ENCODE results near the gene GLCE. TPM values are rescaled to one million over a fixed set of nuclear protein-coding genes. Genes with fewer than 3 reads are reported as not detected.

GLCE gene
- total and polyA plus RNA-seq, 2 donors, result 7.3 to 12.8 TPM

GRCh38 chr15:69237718-69238117, 77.3 kb downstream of the GLCE start:
- no peak for DNase-seq (ENCODE audit: low read depth in 6 of 9, low spot score in 9 of 9)
- H3K36me3 ChIP-seq (ENCODE audit: control insufficient read depth in 2 of 2, insufficient read depth in 2 of 2, low read length in 1 of 2), result no peaks in the 10 kb centered on the region
- no peaks in the 10 kb centered on the region for H3K27me3 ChIP-seq (ENCODE audit: control insufficient read depth in 2 of 2, insufficient read depth in 1 of 2, low read length in 1 of 2)
- no peaks in the 10 kb centered on the region for H3K9me3 ChIP-seq (ENCODE audit: control insufficient read depth in 2 of 2, insufficient read depth in 1 of 2, low read length in 1 of 2)
- no peak overlapping the region for H3K27ac ChIP-seq (ENCODE audit: low read depth in 1 of 2, low read length in 1 of 2)
- 99% methylated on average over 1 of the region's 1 CpG for WGBS
- no peak overlapping the region for H3K4me3 ChIP-seq (ENCODE audit: low read length in 2 of 2)
- H3K4me1 ChIP-seq (ENCODE audit: control insufficient read depth in 2 of 2, insufficient read depth in 2 of 2, low read length in 2 of 2), result no peaks in the 10 kb centered on the region

GRCh38 chr15:69244798-69245197, 84.4 kb downstream of the GLCE start:
- Histone ChIP-seq H3K4me3 (ENCODE audit: low read length in 2 of 2) (no peak overlapping the region), H3K36me3 (ENCODE audit: control insufficient read depth in 2 of 2, insufficient read depth in 2 of 2, low read length in 1 of 2) (no peaks in the 10 kb centered on the region), H3K9me3 (ENCODE audit: control insufficient read depth in 2 of 2, insufficient read depth in 1 of 2, low read length in 1 of 2) (no peaks in the 10 kb centered on the region), H3K27ac (ENCODE audit: low read depth in 1 of 2, low read length in 1 of 2) (no peak overlapping the region), H3K27me3 (ENCODE audit: control insufficient read depth in 2 of 2, insufficient read depth in 1 of 2, low read length in 1 of 2) (no peaks in the 10 kb centered on the region), H3K4me1 (ENCODE audit: control insufficient read depth in 2 of 2, insufficient read depth in 2 of 2, low read length in 2 of 2) (no peaks in the 10 kb centered on the region)
- no peak for DNase-seq (ENCODE audit: low read depth in 6 of 9, low spot score in 9 of 9)
- 63% methylated on average over 2 of the region's 2 CpGs for WGBS

- Histone ChIP-seq H3K36me3 (ENCODE audit: control insufficient read depth in 2 of 2, insufficient read depth in 2 of 2, low read length in 1 of 2) (peaks cover 0 to 3% of the 10 kb centered on the region in 2 donors), H3K4me3 (ENCODE audit: low read length in 2 of 2) (no peak overlapping the region), H3K27me3 (ENCODE audit: control insufficient read depth in 2 of 2, insufficient read depth in 1 of 2, low read length in 1 of 2) (no peaks in the 10 kb centered on the region), H3K9me3 (ENCODE audit: control insufficient read depth in 2 of 2, insufficient read depth in 1 of 2, low read length in 1 of 2) (no peaks in the 10 kb centered on the region), H3K4me1 (ENCODE audit: control insufficient read depth in 2 of 2, insufficient read depth in 2 of 2, low read length in 2 of 2) (no peaks in the 10 kb centered on the region), H3K27ac (ENCODE audit: low read depth in 1 of 2, low read length in 1 of 2) (no peak overlapping the region)
- DNase-seq (ENCODE audit: low read depth in 6 of 9, low spot score in 9 of 9), result no peak
- WGBS, result 94% methylated on average over 3 of the region's 3 CpGs
Observed at GRCh38 chr15:69253156-69253555, 92.7 kb downstream of the GLCE start.

- 65% methylated on average over 5 of the region's 5 CpGs for WGBS
- Histone ChIP-seq H3K27me3 (ENCODE audit: control insufficient read depth in 2 of 2, insufficient read depth in 1 of 2, low read length in 1 of 2) (no peaks in the 10 kb centered on the region), H3K36me3 (ENCODE audit: control insufficient read depth in 2 of 2, insufficient read depth in 2 of 2, low read length in 1 of 2) (no peaks in the 10 kb centered on the region), H3K4me1 (ENCODE audit: control insufficient read depth in 2 of 2, insufficient read depth in 2 of 2, low read length in 2 of 2) (no peaks in the 10 kb centered on the region), H3K9me3 (ENCODE audit: control insufficient read depth in 2 of 2, insufficient read depth in 1 of 2, low read length in 1 of 2) (no peaks in the 10 kb centered on the region), H3K4me3 (ENCODE audit: low read length in 2 of 2) (no peak overlapping the region), H3K27ac (ENCODE audit: low read depth in 1 of 2, low read length in 1 of 2) (no peak overlapping the region)
- DNase-seq (ENCODE audit: low read depth in 6 of 9, low spot score in 9 of 9), result peak in 5 of 9 donors; percentile 4 to 47 (median 17)
Observed at GRCh38 chr15:69265347-69265955, 105.0 kb downstream of the GLCE start.

- Histone ChIP-seq H3K9me3 (ENCODE audit: control insufficient read depth in 2 of 2, insufficient read depth in 1 of 2, low read length in 1 of 2) (no peaks in the 10 kb centered on the region), H3K4me3 (ENCODE audit: low read length in 2 of 2) (no peak overlapping the region), H3K36me3 (ENCODE audit: control insufficient read depth in 2 of 2, insufficient read depth in 2 of 2, low read length in 1 of 2) (no peaks in the 10 kb centered on the region), H3K27me3 (ENCODE audit: control insufficient read depth in 2 of 2, insufficient read depth in 1 of 2, low read length in 1 of 2) (no peaks in the 10 kb centered on the region), H3K27ac (ENCODE audit: low read depth in 1 of 2, low read length in 1 of 2) (no peak overlapping the region), H3K4me1 (ENCODE audit: control insufficient read depth in 2 of 2, insufficient read depth in 2 of 2, low read length in 2 of 2) (no peaks in the 10 kb centered on the region)
- no peak for DNase-seq (ENCODE audit: low read depth in 6 of 9, low spot score in 9 of 9)
Observed at GRCh38 chr15:69271217-69271616, 110.8 kb downstream of the GLCE start.

- Histone ChIP-seq H3K4me1 (ENCODE audit: control insufficient read depth in 2 of 2, insufficient read depth in 2 of 2, low read length in 2 of 2) (no peaks in the 10 kb centered on the region), H3K27me3 (ENCODE audit: control insufficient read depth in 2 of 2, insufficient read depth in 1 of 2, low read length in 1 of 2) (no peaks in the 10 kb centered on the region), H3K36me3 (ENCODE audit: control insufficient read depth in 2 of 2, insufficient read depth in 2 of 2, low read length in 1 of 2) (no peaks in the 10 kb centered on the region), H3K9me3 (ENCODE audit: control insufficient read depth in 2 of 2, insufficient read depth in 1 of 2, low read length in 1 of 2) (no peaks in the 10 kb centered on the region), H3K27ac (ENCODE audit: low read depth in 1 of 2, low read length in 1 of 2) (no peak overlapping the region), H3K4me3 (ENCODE audit: low read length in 2 of 2) (no peak overlapping the region)
- DNase-seq (ENCODE audit: low read depth in 6 of 9, low spot score in 9 of 9), result no peak
- 88% methylated on average over 3 of the region's 3 CpGs for WGBS
Observed at GRCh38 chr15:69272139-69272538, 111.7 kb downstream of the GLCE start.

- no peaks in the 10 kb centered on the region for H3K27me3 ChIP-seq (ENCODE audit: control insufficient read depth in 2 of 2, insufficient read depth in 1 of 2, low read length in 1 of 2)
- no peaks in the 10 kb centered on the region for H3K9me3 ChIP-seq (ENCODE audit: control insufficient read depth in 2 of 2, insufficient read depth in 1 of 2, low read length in 1 of 2)
- 97% methylated on average over 6 of the region's 6 CpGs for WGBS
- H3K27ac ChIP-seq (ENCODE audit: low read depth in 1 of 2, low read length in 1 of 2), result no peak overlapping the region
- DNase-seq (ENCODE audit: low read depth in 6 of 9, low spot score in 9 of 9), result no peak
- no peaks in the 10 kb centered on the region for H3K36me3 ChIP-seq (ENCODE audit: control insufficient read depth in 2 of 2, insufficient read depth in 2 of 2, low read length in 1 of 2)
- no peaks in the 10 kb centered on the region for H3K4me1 ChIP-seq (ENCODE audit: control insufficient read depth in 2 of 2, insufficient read depth in 2 of 2, low read length in 2 of 2)
- no peak overlapping the region for H3K4me3 ChIP-seq (ENCODE audit: low read length in 2 of 2)
Observed at GRCh38 chr15:69272891-69273290, 112.5 kb downstream of the GLCE start.

GRCh38 chr15:69275074-69275670, 114.7 kb downstream of the GLCE start:
- no peak overlapping the region for H3K4me3 ChIP-seq (ENCODE audit: low read length in 2 of 2)
- WGBS, result 94% methylated on average over 4 of the region's 4 CpGs
- H3K27me3 ChIP-seq (ENCODE audit: control insufficient read depth in 2 of 2, insufficient read depth in 1 of 2, low read length in 1 of 2), result no peaks in the 10 kb centered on the region
- H3K4me1 ChIP-seq (ENCODE audit: control insufficient read depth in 2 of 2, insufficient read depth in 2 of 2, low read length in 2 of 2), result no peaks in the 10 kb centered on the region
- no peaks in the 10 kb centered on the region for H3K36me3 ChIP-seq (ENCODE audit: control insufficient read depth in 2 of 2, insufficient read depth in 2 of 2, low read length in 1 of 2)
- H3K9me3 ChIP-seq (ENCODE audit: control insufficient read depth in 2 of 2, insufficient read depth in 1 of 2, low read length in 1 of 2), result no peaks in the 10 kb centered on the region
- DNase-seq (ENCODE audit: low read depth in 6 of 9, low spot score in 9 of 9), result no peak
- no peak overlapping the region for H3K27ac ChIP-seq (ENCODE audit: low read depth in 1 of 2, low read length in 1 of 2)

GRCh38 chr15:69275933-69276560, 115.6 kb downstream of the GLCE start:
- Histone ChIP-seq H3K27me3 (ENCODE audit: control insufficient read depth in 2 of 2, insufficient read depth in 1 of 2, low read length in 1 of 2) (no peaks in the 10 kb centered on the region), H3K27ac (ENCODE audit: low read depth in 1 of 2, low read length in 1 of 2) (no peak overlapping the region), H3K9me3 (ENCODE audit: control insufficient read depth in 2 of 2, insufficient read depth in 1 of 2, low read length in 1 of 2) (no peaks in the 10 kb centered on the region), H3K4me1 (ENCODE audit: control insufficient read depth in 2 of 2, insufficient read depth in 2 of 2, low read length in 2 of 2) (no peaks in the 10 kb centered on the region), H3K4me3 (ENCODE audit: low read length in 2 of 2) (no peak overlapping the region), H3K36me3 (ENCODE audit: control insufficient read depth in 2 of 2, insufficient read depth in 2 of 2, low read length in 1 of 2) (no peaks in the 10 kb centered on the region)
- DNase-seq (ENCODE audit: low read depth in 6 of 9, low spot score in 9 of 9), result no peak
- 91% methylated on average over 9 of the region's 9 CpGs for WGBS
